H1 (cell line): Measurements from ENCODE around the gene KCNQ1.

Experiments
- CTCF ChIP-seq, 3 experiments: IDR thresholded peaks; 1 replicate in 2 of 3; 2 replicates in 1 of 3; pipeline versions ENCODE4 v1.5.1 to v1.6.1; 2011; ENCODE audit warnings: low read length in 3 of 3, mild to moderate bottlenecking in 3 of 3, inconsistent platforms in 2 of 3, low read depth in 1 of 3, moderate library complexity in 1 of 3; ENCODE audit not compliant: insufficient read depth in 1 of 3; ENCODE audit errors: control extremely low read depth in 1 of 3
- EZH2 ChIP-seq: fragments of 200-600 bp; sonication (generic); IDR thresholded peaks from 2 replicates; pipeline ENCODE4 v1.7.1; 2012; ENCODE audit warnings: low read depth, mild to moderate bottlenecking, moderate library complexity, low read length, inconsistent platforms; ENCODE audit not compliant: severe bottlenecking
- JUND ChIP-seq: IDR thresholded peaks from 2 replicates; pipeline ENCODE4 v1.6.1; 2011; ENCODE audit warnings: mild to moderate bottlenecking, improper control_type of control experiment, low read length
- KDM5A ChIP-seq: fragments of 200-600 bp; IDR thresholded peaks from 2 replicates; pipeline ENCODE4 v1.7.1; 2012; ENCODE audit warnings: mild to moderate bottlenecking, low read length, inconsistent platforms, mixed read lengths
- SIN3A ChIP-seq, 2 experiments: IDR thresholded peaks in 1 of 2; conservative IDR thresholded peaks in 1 of 2; 2 replicates each; pipeline ENCODE4 v1.6.1; 2011 to 2012; ENCODE audit warnings: low read length in 2 of 2, improper control_type of control experiment in 1 of 2, low read depth in 1 of 2, mild to moderate bottlenecking in 1 of 2

GRCh38 chr11:2563213-2564007 is 118.6 kb downstream of the KCNQ1 start:
- no peak for TF ChIP-seq CTCF (IDR thresholded peaks at IDR 0.05; ENCODE audit: control extremely low read depth in 1 of 3, insufficient read depth in 1 of 3, low read depth in 1 of 3, low read length in 3 of 3)
- no peak for TF ChIP-seq EZH2
- no peak for TF ChIP-seq KDM5A
- TF ChIP-seq SIN3A (conservative IDR thresholded peaks at IDR 0.05 in 1 of 2, IDR thresholded peaks at IDR 0.05 in 1 of 2; ENCODE audit: low read depth in 1 of 2, low read length in 2 of 2), result no peak
- TF ChIP-seq JUND, result no peak
